Measurements from ENCODE around the gene CIBAR2.

DNA sequence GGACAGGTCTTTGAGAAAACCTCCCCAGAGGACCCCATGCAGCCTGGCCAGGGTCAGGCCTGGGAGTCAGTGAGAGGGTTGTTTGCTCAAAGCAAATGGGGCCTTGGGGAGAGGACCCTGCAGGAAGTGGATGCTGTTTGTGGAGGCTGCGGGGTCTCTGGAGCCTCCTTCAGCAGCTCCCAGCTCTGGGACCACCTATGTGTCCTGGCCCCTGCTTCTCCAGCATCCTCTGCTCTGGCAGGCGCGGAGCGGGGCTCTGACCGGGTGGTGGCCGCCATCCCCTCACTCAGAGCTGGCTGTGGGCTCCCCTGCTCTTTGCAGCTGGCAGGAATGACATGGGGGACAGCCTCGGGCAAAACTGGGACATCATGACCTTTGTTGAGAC lies 29.8 kb upstream of the CIBAR2 start:
- TF ChIP-seq, protein P1, sequence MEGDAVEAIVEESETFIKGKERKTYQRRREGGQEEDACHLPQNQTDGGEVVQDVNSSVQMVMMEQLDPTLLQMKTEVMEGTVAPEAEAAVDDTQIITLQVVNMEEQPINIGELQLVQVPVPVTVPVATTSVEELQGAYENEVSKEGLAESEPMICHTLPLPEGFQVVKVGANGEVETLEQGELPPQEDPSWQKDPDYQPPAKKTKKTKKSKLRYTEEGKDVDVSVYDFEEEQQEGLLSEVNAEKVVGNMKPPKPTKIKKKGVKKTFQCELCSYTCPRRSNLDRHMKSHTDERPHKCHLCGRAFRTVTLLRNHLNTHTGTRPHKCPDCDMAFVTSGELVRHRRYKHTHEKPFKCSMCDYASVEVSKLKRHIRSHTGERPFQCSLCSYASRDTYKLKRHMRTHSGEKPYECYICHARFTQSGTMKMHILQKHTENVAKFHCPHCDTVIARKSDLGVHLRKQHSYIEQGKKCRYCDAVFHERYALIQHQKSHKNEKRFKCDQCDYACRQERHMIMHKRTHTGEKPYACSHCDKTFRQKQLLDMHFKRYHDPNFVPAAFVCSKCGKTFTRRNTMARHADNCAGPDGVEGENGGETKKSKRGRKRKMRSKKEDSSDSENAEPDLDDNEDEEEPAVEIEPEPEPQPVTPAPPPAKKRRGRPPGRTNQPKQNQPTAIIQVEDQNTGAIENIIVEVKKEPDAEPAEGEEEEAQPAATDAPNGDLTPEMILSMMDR (IDR thresholded peaks at IDR 0.05; ENCODE audit: insufficient read depth, low read length), result no peak
- no peak for TF ChIP-seq POLR2AphosphoS5 (IDR thresholded peaks at IDR 0.05; ENCODE audit: low read depth)

All from HL-60 (cell line).